Left hindlimb (tissue), 1 donor: Measurements from ENCODE around the gene CDK14.

Experiments
- DNase-seq: peaks from one replicate; pipeline ENCODE4 v3.0.0-alpha.2; 2018

Gene CDK14

GRCh38 chr7:90856351-90857070, 260.4 kb downstream of the CDK14 start:
- no peak for DNase-seq

GRCh38 chr7:90857603-90858002, 261.5 kb downstream of the CDK14 start:
- no peak for DNase-seq

- DNase-seq = no peak
Measured at GRCh38 chr7:90858546-90858945, 262.4 kb downstream of the CDK14 start.

- no peak for DNase-seq
Measured at GRCh38 chr7:90859521-90859920, 263.4 kb downstream of the CDK14 start.

- no peak for DNase-seq
Measured at GRCh38 chr7:90864088-90864487, 268.0 kb downstream of the CDK14 start.

- DNase-seq = no peak
Measured at GRCh38 chr7:90869335-90869734, 273.2 kb downstream of the CDK14 start.

GRCh38 chr7:90876701-90877100, 280.6 kb downstream of the CDK14 start:
- no peak for DNase-seq

GRCh38 chr7:90877201-90877600, 281.1 kb downstream of the CDK14 start:
- DNase-seq = no peak

- no peak for DNase-seq
Measured at GRCh38 chr7:90879924-90880323, 283.8 kb downstream of the CDK14 start.

- DNase-seq = no peak
Measured at GRCh38 chr7:90886416-90886815, 290.3 kb downstream of the CDK14 start.

GRCh38 chr7:90889210-90889609, 293.1 kb downstream of the CDK14 start:
- DNase-seq = no peak

- DNase-seq = no peak
Measured at GRCh38 chr7:90889644-90890043, 293.5 kb downstream of the CDK14 start.

GRCh38 chr7:90891529-90891928, 295.4 kb downstream of the CDK14 start:
- DNase-seq = no peak

GRCh38 chr7:90892213-90892612, 296.1 kb downstream of the CDK14 start:
- DNase-seq = no peak

GRCh38 chr7:90894122-90894521, 298.0 kb downstream of the CDK14 start:
- no peak for DNase-seq

- no peak for DNase-seq
Measured at GRCh38 chr7:90896458-90896857, 300.3 kb downstream of the CDK14 start.

GRCh38 chr7:90897961-90898469, 301.9 kb downstream of the CDK14 start:
- DNase-seq = no peak

- DNase-seq = no peak
Measured at GRCh38 chr7:90900628-90901356, 304.7 kb downstream of the CDK14 start.

- DNase-seq = peak; percentile 32
Measured at GRCh38 chr7:90903841-90904240, 307.7 kb downstream of the CDK14 start.

GRCh38 chr7:90910136-90910535, 314.0 kb downstream of the CDK14 start:
- DNase-seq = no peak

- DNase-seq = no peak
Measured at GRCh38 chr7:90916319-90916718, 320.2 kb downstream of the CDK14 start.

GRCh38 chr7:90917539-90917938, 321.4 kb downstream of the CDK14 start:
- DNase-seq = no peak

- no peak for DNase-seq
Measured at GRCh38 chr7:90918303-90918702, 322.2 kb downstream of the CDK14 start.

- no peak for DNase-seq
Measured at GRCh38 chr7:90919816-90920215, 323.7 kb downstream of the CDK14 start.
